22Rv1 (cell line): Measurements from ENCODE around the gene FMN1.

Experiments used
- CTCF ChIP-seq: fragments of 450-650 bp; IDR thresholded peaks from 2 replicates; pipeline ENCODE4 v1.5.1; 2017; ENCODE audit warnings: mild to moderate bottlenecking
- ZFX ChIP-seq: fragments of 450-650 bp; IDR thresholded peaks from 2 replicates; pipeline ENCODE4 v1.6.1; 2017; ENCODE audit warnings: antibody characterized with exemption, borderline replicate concordance

GRCh38 chr15:33171202-33171601 is 23.3 kb downstream of the FMN1 start:
- TF ChIP-seq CTCF, result no peak
- no peak for TF ChIP-seq ZFX
